ENCODE results near the gene REEP6. TPM values are rescaled to one million over a fixed set of nuclear protein-coding genes. Genes with fewer than 3 reads are reported as not detected.

Gene REEP6
- total RNA-seq (2014; rRNA removed): 1.5 and 2.1 TPM in 2 replicates
- 2.2 TPM for polyA plus RNA-seq (2012)

- DNase-seq (ENCODE audit: low read depth): no peak
Observed at GRCh38 chr19:1491114-1491848, at the start of gene REEP6. TSS of gene REEP6 (plus strand) at chr19:1491181. CDS start at chr19:1491270, 89 bp downstream.

DNA sequence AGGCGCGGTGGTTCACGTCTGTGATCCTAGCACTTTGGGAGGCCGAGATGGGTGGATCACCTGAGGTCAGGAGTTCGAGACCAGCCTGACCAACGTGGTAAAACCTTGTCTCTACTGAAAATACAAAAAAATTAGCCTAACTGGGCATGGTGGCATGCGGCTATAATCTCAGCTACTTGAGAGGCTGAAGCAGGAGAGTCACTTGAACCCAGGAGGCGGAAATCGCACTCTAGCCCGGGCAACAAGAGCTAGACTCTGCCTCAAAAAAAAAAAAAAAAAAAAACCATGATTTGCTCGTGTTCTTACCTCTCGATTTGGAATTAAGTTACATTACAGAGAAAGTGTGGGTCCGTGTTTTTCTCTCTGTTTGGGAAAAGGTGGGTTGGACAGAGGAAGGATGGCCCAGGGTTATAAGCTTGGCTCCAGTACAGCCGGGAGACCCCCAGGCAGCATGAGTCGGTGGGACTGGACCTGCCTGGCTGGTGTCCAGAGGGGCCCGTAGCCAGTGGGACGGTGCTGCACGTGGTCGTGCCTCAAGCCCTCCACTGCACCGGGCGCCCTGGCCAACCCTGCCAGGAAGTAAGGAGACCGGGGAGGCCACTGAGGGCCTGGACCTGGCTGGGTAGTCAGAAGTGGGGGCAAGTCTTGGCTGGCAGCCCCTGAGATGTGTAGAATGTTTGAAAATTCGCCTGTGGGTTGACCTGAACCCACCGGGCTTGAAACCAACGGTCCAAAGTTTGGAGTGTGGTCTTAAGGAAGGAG lies 49.1 kb upstream of the REEP6 start:
- no peak for DNase-seq (ENCODE audit: low read depth)

DNA sequence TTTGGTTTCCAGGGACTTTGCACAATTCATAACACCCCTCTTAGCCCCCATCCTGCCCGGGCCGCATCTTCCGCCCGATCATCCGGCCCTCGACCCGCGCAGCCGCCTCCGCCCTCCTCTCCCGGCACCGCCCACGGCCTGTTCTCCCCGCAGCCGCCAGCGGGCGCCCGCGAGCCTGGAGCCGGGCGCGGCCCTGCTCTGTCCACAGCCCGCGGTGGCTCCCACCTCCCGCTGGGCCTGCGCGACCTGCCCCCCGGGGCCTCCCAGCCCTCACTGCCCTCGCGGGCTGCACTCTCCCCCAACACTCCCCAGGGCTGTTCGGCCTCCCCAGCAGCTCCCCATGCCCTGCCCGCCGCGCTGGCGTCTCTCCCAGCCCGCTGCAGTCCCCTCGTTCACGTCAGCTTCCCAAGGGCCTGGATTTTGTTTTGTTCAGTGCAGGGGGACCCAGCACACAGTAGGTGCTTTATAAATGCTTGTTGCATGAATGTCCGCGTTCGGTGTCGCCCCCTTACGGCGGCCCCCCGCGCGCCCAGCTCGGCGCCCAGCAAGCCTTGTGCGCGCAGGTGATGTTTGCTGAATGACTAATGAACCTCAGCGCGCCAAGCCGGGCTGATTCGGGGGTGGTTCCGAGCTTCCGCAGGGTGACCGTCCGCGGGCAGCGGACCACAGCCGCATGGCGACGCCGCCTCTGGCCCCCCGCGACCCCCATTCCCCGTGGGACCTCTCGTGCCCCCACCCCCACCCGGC lies 45.6 kb upstream of the REEP6 start:
- peak; percentile 47 for DNase-seq (ENCODE audit: low read depth)

GRCh38 chr19:1445932-1446712 lies 44.9 kb upstream of the REEP6 start:
- DNase-seq (ENCODE audit: low read depth): no peak

DNA sequence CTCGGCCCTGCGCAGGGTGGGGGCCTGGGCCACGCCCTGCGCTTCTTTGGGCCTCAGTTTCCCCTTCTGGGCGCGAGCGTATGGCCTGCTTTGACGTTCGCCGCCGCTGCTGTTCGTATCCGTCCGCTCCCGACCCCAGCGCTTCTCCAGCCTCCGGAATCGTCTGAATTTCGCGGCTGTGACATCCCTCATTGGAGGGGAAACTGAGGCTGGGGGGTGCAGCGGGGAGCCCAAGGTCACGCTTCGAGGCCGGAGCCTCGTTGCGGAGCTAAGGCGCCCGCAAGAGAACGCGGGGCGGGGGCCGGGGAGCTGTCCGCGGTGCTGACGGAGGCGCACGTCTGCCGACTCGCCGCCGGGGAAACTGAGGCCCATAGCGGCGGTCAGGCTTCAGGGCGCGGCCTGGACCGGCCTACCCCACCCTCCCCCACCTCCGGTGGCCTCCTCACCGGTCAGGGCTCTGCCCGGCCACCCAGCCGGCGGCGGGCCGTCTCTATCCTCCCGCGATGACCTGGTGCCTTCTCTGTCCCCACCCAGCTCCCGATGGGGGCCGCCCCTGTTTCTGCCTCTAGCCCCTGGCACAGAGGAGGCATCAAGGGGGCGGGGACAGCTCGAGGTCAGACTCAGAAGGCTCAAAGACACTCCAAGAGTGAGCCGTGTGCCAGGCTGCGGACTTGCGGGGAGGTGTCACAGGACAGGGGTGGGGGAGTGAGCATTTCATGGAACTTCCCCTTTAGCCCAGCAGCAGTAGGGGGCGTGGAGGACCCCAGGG lies 44.1 kb upstream of the REEP6 start:
- no peak for DNase-seq (ENCODE audit: low read depth)

DNA sequence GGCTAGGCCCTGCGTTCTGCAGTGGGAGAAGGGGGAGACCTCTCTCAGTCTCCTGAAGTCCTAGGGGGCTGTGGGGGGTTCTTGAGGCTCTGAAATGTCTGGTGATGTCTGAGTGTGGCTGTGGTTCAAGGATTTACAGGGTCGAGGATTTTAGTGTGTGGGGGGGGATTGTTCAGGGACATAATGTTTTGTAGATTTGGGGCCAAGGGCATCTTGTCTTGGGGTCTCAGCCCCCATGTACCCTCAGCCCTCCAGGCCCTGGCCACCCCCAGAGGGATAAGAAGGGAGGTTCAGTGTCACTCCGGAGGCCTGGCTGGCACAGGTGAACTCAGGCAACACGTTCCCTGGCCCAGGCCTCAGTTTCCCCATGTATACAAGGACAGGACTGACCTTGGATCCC lies 43.5 kb upstream of the REEP6 start:
- DNase-seq (ENCODE audit: low read depth): no peak

DNA sequence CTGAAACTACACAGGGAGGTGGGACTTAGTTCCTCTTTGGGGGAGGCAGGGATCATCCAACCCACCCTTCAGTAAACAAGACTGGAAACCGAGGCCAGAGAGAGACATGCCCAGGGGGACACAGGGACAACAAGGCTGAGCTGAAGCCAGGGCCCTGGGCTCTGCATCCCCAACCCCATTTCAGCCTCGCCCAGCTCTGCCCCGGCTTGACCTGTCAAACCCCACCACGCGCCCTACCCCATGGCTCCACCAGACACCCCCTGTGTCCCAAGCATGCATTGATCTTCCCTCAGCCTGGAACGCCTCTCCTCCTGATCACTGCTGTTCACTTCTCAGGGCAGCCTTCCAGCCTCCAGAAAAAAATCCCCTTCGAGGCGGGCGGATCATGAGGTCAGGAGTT lies 43.0 kb upstream of the REEP6 start:
- DNase-seq (ENCODE audit: low read depth): no peak

DNA sequence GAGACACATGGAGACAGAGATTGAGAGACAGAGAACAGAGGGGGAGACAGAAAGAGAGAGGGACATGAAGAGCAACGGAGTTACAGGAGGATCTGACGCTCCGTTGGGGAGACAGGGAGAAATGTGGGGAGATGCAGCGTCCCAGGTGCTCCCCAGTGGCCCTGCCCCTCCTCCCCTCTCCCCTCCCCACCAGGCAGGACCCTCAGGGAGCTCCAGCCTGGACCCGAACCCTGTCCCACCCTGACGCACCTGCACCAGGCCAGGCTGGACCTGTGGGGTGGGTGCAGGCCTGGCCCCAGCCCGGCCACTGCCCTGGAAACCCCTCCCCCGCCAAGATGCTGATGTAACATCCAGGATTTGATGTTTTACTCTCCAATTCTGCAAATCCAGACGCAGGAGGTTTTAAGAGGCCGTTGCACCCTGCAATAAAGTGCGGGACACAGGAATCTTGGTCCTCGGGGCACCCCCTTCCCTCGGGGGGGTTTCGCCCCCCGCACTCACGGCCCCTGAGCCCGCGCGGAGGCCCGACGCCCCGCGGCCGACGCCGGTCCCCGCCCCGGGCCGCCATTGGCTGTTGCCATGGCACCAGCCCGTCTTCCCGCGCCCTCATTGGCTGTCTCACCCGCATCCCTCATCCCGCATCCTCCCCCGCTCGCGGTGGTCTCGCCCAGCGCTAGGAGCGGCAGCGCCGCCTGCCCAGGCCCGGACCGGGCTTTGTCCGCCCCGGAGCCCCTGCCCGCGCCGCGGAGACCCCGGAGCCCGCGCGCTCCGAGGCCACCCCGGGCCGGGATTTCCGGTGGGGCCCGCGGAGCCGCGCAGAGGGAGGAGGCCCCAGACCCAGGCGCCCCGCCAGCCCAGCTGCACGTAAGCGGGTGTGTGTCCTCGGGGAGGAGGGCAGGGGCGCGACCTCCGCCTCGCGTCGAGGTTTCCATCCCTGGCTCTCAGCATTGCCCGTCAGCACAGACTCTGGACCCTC lies 41.2 kb upstream of the REEP6 start, which contains the start of gene APC2:
APC2 (plus strand) TSS at position 655 of the 976 bp plus-strand sequence. CDS start 2,881 bp downstream, outside the sequence.
- DNase-seq (ENCODE audit: low read depth): no peak

GRCh38 chr19:1450735-1451731 lies 39.9 kb upstream of the REEP6 start:
- no peak for DNase-seq (ENCODE audit: low read depth)

GRCh38 chr19:1451916-1452801 lies 38.8 kb upstream of the REEP6 start:
- DNase-seq (ENCODE audit: low read depth): no peak

- DNase-seq (ENCODE audit: low read depth): no peak
Observed at GRCh38 chr19:1452802-1453524, 38.0 kb upstream of the REEP6 start.

GRCh38 chr19:1453525-1454364 lies 37.2 kb upstream of the REEP6 start:
- peak; percentile 77 for DNase-seq (ENCODE audit: low read depth)

DNA sequence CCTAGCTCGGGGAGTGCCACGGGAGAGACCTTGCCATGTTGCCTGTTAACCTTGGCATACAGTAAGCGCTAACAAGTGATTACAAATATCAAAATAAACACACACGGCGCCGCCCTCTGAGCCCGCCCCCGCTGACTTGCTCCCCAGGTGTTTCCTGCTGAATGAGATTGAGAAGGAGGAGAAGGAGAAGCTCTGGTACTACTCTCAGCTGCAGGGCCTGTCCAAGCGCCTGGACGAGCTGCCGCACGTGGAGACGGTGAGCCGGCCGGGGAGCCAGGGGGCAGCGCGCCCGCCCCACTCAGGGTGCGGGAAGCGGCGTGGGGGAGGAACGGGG lies 36.0 kb upstream of the REEP6 start:
- DNase-seq (ENCODE audit: low read depth): no peak

DNA sequence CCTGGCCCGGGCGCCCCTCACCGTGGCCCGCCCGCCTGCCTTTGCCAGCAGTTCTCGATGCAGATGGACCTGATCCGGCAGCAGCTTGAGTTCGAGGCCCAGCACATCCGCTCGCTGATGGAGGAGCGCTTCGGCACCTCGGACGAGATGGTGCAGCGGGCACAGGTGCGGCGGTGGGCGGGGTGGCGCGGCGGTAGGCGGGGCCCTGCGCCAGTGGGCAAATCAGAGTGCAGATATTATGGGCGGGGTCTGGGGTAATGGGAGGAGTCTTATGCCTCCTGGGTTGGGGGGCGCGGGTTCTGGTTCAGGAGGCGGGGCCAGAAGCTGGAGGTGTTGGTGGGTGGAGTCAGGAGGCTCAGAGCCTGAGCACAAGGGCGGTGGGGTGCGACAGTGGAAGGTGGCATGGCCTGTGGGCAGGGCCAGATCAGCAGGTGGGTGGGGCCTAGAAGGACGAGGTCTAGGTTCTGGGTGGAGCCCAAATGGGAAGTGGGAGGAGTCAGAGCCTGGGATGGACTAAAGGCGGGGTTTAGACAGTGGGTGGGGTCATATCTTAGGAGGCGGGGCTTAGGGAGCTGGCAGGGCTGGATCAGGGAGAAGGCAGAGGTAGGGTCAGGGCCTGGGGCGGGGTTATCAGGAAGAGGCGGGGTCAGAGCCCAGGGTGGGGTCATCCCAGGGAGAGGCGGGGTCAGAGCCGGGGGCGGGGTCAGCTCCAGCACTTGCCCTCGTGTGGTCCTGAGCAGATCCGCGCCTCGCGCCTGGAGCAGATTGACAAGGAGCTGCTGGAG lies 35.5 kb upstream of the REEP6 start:
- DNase-seq (ENCODE audit: low read depth): peak; percentile 66
